A549 (cell line): Measurements from ENCODE around the gene TFF1. TPM values are rescaled to one million over a fixed set of nuclear protein-coding genes. Genes with fewer than 3 reads are reported as not detected.

Experiments used
- ATAC-seq, 2 experiments: fragments of 200-7000 bp in 1 of 2; fragments of >200 bp in 1 of 2; cut with Nextera tagmentation in 1 of 2; cut with Tn5 transposase in 1 of 2; 3 replicates each; pipeline versions ENCODE4 v1.8.0 to v1.9.1; 2018 to 2020; ENCODE audit warnings: mild to moderate bottlenecking in 1 of 2, moderate library complexity in 1 of 2
- CTCF ChIA-PET: fragments of 300-600 bp; sonication (Branson Sonifier 250); formaldehyde crosslinking; extraction: SDS; loops from one replicate; lab custom pipeline; 2021; ENCODE audit warnings: antibody characterized with exemption, inconsistent platforms; lab: Yijun Ruan, JAX
- POLR2A ChIA-PET: fragments of 350-600 bp; formaldehyde crosslinking; extraction: SDS; loops from one replicate; lab custom pipeline; 2021; ENCODE audit warnings: antibody characterized with exemption, inconsistent platforms; lab: Yijun Ruan, JAX
- DNase-seq, 2 experiments: peaks; one replicate each; pipeline versions ENCODE4 v3.0.0 to v3.0.0-alpha.2; 2011 to 2016; ENCODE audit warnings: low read depth in 1 of 2, low spot score in 1 of 2
- FAIRE-seq: peaks from 2 replicates; lab custom pipeline; 2011; peaks lifted over from hg19 to GRCh38; lab: Jason Lieb, UNC
- H3K27ac ChIP-seq, 2 experiments: fragments of >200 bp; sonication (Bioruptor Twin); formaldehyde crosslinking; 3 replicates each; pipeline ENCODE4 v1.5.1; 2016 to 2017
- H3K4me1 ChIP-seq: fragments of >200 bp; sonication (Bioruptor Twin); formaldehyde crosslinking; 3 replicates; pipeline ENCODE4 v1.6.1; 2016
- H3K4me2 ChIP-seq: fragments of >200 bp; sonication (Bioruptor Twin); formaldehyde crosslinking; 3 replicates; pipeline ENCODE4 v1.6.1; 2016
- H3K4me3 ChIP-seq: fragments of >200 bp; sonication (Bioruptor Twin); formaldehyde crosslinking; 3 replicates; pipeline ENCODE4 v1.5.1; 2016
- H3K9me3 ChIP-seq: fragments of >200 bp; sonication (Bioruptor Twin); formaldehyde crosslinking; 3 replicates; pipeline ENCODE4 v1.6.1; 2016
- CBX8 ChIP-seq: fragments of 200-600 bp; sonication (generic); IDR thresholded peaks from 2 replicates; pipeline ENCODE4 v1.6.1; 2016
- CHD2 ChIP-seq: fragments of 150-350 bp; IDR thresholded peaks from 2 replicates; pipeline ENCODE4 v1.6.1; 2014; ENCODE audit warnings: low read length; ENCODE audit not compliant: partially characterized antibody
- CTCF ChIP-seq: fragments of >200 bp; sonication (Bioruptor Twin); formaldehyde crosslinking; IDR thresholded peaks from 3 replicates; pipeline ENCODE4 v1.5.1; 2016
- EHF ChIP-seq: fragments of 250-450 bp; sonication (Bioruptor Pico); IDR thresholded peaks from 2 replicates; pipeline ENCODE4 v1.5.0; 2020; ENCODE audit warnings: mild to moderate bottlenecking
- EHMT2 ChIP-seq: fragments of 200-600 bp; sonication (generic); IDR thresholded peaks from 2 replicates; pipeline ENCODE4 v1.6.1; 2016; ENCODE audit warnings: antibody characterized with exemption, low read depth, mild to moderate bottlenecking, moderate library complexity
- ESRRA ChIP-seq: fragments of 150-350 bp; IDR thresholded peaks from 2 replicates; pipeline ENCODE4 v1.6.1; 2014; ENCODE audit warnings: mild to moderate bottlenecking, low read length, borderline replicate concordance
- HES2 ChIP-seq: fragments of >200 bp; sonication (Bioruptor Twin); formaldehyde crosslinking; IDR thresholded peaks from 2 replicates; pipeline ENCODE4 v1.6.1; 2016
- HOXB5 ChIP-seq: fragments of 250-450 bp; sonication (Bioruptor Pico); IDR thresholded peaks from 2 replicates; pipeline ENCODE4 v1.5.0; 2020; ENCODE audit warnings: mild to moderate bottlenecking, moderate library complexity
- JUN ChIP-seq, 2 experiments: fragments of >200 bp; sonication (Bioruptor Twin); formaldehyde crosslinking; IDR thresholded peaks; 2 replicates in 1 of 2; 3 replicates in 1 of 2; pipeline ENCODE4 v1.6.1; 2016 to 2017
- MAZ ChIP-seq: fragments of 150-350 bp; IDR thresholded peaks from 2 replicates; pipeline ENCODE4 v1.6.1; 2014; ENCODE audit warnings: antibody characterized with exemption, low read depth, low read length, borderline replicate concordance
- NPAS2 ChIP-seq: fragments of 250-450 bp; sonication (Bioruptor Pico); IDR thresholded peaks from 2 replicates; pipeline ENCODE4 v1.8.0; 2022; ENCODE audit warnings: mild to moderate bottlenecking, moderate library complexity, borderline replicate concordance
- NR3C1 ChIP-seq: fragments of >200 bp; sonication (Bioruptor Twin); formaldehyde crosslinking; IDR thresholded peaks from 3 replicates; pipeline ENCODE4 v1.6.1; 2017
- PHF8 ChIP-seq: fragments of 200-600 bp; sonication (generic); IDR thresholded peaks from 2 replicates; pipeline ENCODE4 v1.6.1; 2016; ENCODE audit warnings: low read depth, mild to moderate bottlenecking, antibody characterized with exemption, moderate library complexity, borderline replicate concordance
- RAD21 ChIP-seq, 2 experiments: fragments of >200 bp in 1 of 2; sonication (Bioruptor Twin) in 1 of 2; formaldehyde crosslinking in 1 of 2; IDR thresholded peaks in 1 of 2; conservative IDR thresholded peaks in 1 of 2; 2 replicates in 1 of 2; 3 replicates in 1 of 2; pipeline ENCODE4 v1.6.1; 2012 to 2018; ENCODE audit warnings: inconsistent platforms in 1 of 2
- RARB ChIP-seq: fragments of 250-450 bp; sonication (Bioruptor Pico); IDR thresholded peaks from 2 replicates; pipeline ENCODE4 v1.8.0; 2021; ENCODE audit warnings: mild to moderate bottlenecking, moderate library complexity
- RCOR1 ChIP-seq: fragments of 150-350 bp; IDR thresholded peaks from 2 replicates; pipeline ENCODE4 v1.6.1; 2014; ENCODE audit warnings: antibody characterized with exemption, low read length, low read depth
- RFX5 ChIP-seq: fragments of 450-650 bp; IDR thresholded peaks from 2 replicates; pipeline ENCODE4 v1.7.1; 2014; ENCODE audit warnings: antibody characterized with exemption, mild to moderate bottlenecking, moderate library complexity
- TFCP2L1 ChIP-seq: fragments of 250-450 bp; sonication (Bioruptor Pico); IDR thresholded peaks from 2 replicates; pipeline ENCODE4 v1.5.0; 2021; ENCODE audit warnings: mild to moderate bottlenecking
- ZC3H11A ChIP-seq: fragments of 450-650 bp; IDR thresholded peaks from 2 replicates; pipeline ENCODE4 v1.6.1; 2014; ENCODE audit warnings: antibody characterized with exemption, mild to moderate bottlenecking
- WGBS: methylation state at CpG from one replicate; pipeline ENCODE4 v1.1.6; 2017; ENCODE audit errors: missing lambda C conversion rate; 5-methylcytosine and 5-hydroxymethylcytosine counted together
- polyA plus RNA-seq, 4 experiments: library from polyadenylated mRNA; depleted of rRNA in 3 of 4; stranded (reverse); fragments of >200 nt; fragmentation: RNase III in 1 of 4; extraction: RNeasy Plus Mini Kit Qiagen cat#74134 plus additional on column Dnase treatment in 1 of 4; gene quantifications; 2 replicates in 3 of 4; 3 replicates in 1 of 4; pipeline ENCODE4 v1.2.3, GENCODE V29; 2011 to 2017
- TF ChIP-seq, protein P1 (sequence below): fragments of 250-450 bp; sonication (Bioruptor Pico); IDR thresholded peaks from 2 replicates; pipeline ENCODE4 v1.5.0; 2021; ENCODE audit warnings: mild to moderate bottlenecking, moderate library complexity, borderline replicate concordance
- TF ChIP-seq, protein P2 (sequence below): IDR thresholded peaks from 2 replicates; pipeline ENCODE4 v1.6.1; 2012
- TF ChIP-seq, protein P3 (sequence below): fragments of 250-450 bp; sonication (Bioruptor Pico); IDR thresholded peaks from 2 replicates; pipeline ENCODE4 v1.5.0; 2020; ENCODE audit warnings: low read depth, mild to moderate bottlenecking, moderate library complexity
- TF ChIP-seq, protein P4 (sequence below): fragments of 150-350 bp; IDR thresholded peaks from 2 replicates; pipeline ENCODE4 v1.6.1; 2014; ENCODE audit warnings: low read depth, mild to moderate bottlenecking, low read length
- TF ChIP-seq, protein P5 (sequence below): IDR thresholded peaks from 2 replicates; pipeline ENCODE4 v1.6.1; 2012; ENCODE audit warnings: low read depth, borderline replicate concordance

TFF1 gene
- polyA plus RNA-seq, 2 of the 4 experiments (the other 2 are of a cell fraction) = 1.0 to 5.8 TPM

DNA sequence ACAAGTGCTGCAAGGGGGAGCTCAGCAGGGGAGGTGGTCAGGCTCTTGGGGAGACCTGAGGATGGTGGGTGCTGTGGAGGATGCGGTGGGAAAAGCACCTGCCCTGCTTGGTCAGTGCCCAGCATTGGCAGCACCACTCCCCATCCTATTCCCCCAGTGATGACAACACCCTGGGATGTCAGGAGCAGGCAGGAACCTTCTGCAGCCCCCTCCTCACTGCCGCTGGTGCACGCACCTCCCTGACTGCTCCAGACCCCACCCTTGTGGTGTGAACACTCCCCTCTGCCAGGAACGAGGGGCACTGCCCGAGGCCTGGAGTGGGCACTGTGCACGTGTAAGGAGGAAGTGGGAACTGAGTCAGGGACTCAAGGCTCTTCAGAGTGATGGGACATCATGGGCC lies 17.0 kb upstream of the TFF1 start:
- Histone ChIP-seq H3K9me3 (peaks cover 9% of the 10 kb centered on the region; the same call in 2 of the 3 replicates), H3K4me2 (no peak overlapping the region), H3K4me1 (no peaks in the 10 kb centered on the region), H3K4me3 (no peak overlapping the region), H3K27ac (no peak overlapping the region)
- WGBS = 13% methylated on average over 1 of the region's 6 CpGs
- ChIA-PET CTCF (interaction anchor here (2.8 to 3.0 kb wide), 2 partner anchors 46 to 73 kb away, joined by 12 to 14 read pairs; no protein-coding TSS in a partner anchor), POLR2A (no interaction called here)
- no peak for FAIRE-seq
- TF ChIP-seq, protein P1, sequence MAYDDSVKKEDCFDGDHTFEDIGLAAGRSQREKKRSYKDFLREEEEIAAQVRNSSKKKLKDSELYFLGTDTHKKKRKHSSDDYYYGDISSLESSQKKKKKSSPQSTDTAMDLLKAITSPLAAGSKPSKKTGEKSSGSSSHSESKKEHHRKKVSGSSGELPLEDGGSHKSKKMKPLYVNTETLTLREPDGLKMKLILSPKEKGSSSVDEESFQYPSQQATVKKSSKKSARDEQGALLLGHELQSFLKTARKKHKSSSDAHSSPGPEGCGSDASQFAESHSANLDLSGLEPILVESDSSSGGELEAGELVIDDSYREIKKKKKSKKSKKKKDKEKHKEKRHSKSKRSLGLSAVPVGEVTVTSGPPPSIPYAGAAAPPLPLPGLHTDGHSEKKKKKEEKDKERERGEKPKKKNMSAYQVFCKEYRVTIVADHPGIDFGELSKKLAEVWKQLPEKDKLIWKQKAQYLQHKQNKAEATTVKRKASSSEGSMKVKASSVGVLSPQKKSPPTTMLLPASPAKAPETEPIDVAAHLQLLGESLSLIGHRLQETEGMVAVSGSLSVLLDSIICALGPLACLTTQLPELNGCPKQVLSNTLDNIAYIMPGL (CRISPR knock-in tag) = no peak
- no peak for TF ChIP-seq NPAS2 (CRISPR knock-in tag)
- TF ChIP-seq NR3C1 = no peak
- no peak for TF ChIP-seq ESRRA
- no peak for TF ChIP-seq RAD21 (conservative IDR thresholded peaks at IDR 0.05 in 1 of 2, IDR thresholded peaks at IDR 0.05 in 1 of 2)
- no peak for TF ChIP-seq TFCP2L1 (CRISPR knock-in tag)
- TF ChIP-seq HES2 = no peak
- no peak for TF ChIP-seq PHF8
- TF ChIP-seq RFX5 = no peak
- no peak for TF ChIP-seq MAZ
- TF ChIP-seq, protein P2, sequence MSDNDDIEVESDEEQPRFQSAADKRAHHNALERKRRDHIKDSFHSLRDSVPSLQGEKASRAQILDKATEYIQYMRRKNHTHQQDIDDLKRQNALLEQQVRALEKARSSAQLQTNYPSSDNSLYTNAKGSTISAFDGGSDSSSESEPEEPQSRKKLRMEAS = no peak
- TF ChIP-seq, protein P3, sequence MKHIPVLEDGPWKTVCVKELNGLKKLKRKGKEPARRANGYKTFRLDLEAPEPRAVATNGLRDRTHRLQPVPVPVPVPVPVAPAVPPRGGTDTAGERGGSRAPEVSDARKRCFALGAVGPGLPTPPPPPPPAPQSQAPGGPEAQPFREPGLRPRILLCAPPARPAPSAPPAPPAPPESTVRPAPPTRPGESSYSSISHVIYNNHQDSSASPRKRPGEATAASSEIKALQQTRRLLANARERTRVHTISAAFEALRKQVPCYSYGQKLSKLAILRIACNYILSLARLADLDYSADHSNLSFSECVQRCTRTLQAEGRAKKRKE (CRISPR knock-in tag) = no peak
- no peak for TF ChIP-seq CBX8
- no peak for TF ChIP-seq HOXB5 (CRISPR knock-in tag)
- no peak for ATAC-seq
- no peak for DNase-seq

DNA sequence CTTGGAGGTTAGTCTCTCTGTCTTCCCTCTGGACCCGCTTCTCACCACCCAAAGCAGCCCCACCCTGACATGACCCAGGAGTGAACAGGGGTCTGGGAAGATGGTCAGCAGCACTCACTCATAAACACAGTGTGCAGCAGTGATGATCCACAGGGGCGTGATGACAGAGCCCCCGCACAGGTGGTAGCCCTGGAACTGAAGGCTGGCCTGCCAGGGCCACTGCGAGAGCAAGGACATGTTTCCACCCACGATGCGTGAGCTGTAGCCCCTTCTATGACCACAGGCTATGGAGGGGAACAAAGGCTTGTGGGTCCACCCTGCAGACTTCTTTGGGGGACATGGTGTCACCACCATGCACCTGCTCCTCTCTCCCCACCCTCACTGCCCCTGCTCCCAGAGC lies 16.6 kb upstream of the TFF1 start:
- POLR2A ChIA-PET = no interaction called here

More for the DNA sequence above, 16.6 kb upstream of the TFF1 start:
- FAIRE-seq = no peak
- Histone ChIP-seq H3K9me3 (peaks cover 9% of the 10 kb centered on the region; the same call in 2 of the 3 replicates), H3K4me2 (no peak overlapping the region), H3K4me1 (no peaks in the 10 kb centered on the region)
- no peak for DNase-seq
- CTCF ChIA-PET = interaction anchor here (0.7 to 3.0 kb wide), 6 partner anchors 14 to 73 kb away, joined by 3 to 14 read pairs (median 10); no protein-coding TSS in a partner anchor
- 50% methylated on average over 3 of the region's 6 CpGs for WGBS
- TF ChIP-seq, protein P4, sequence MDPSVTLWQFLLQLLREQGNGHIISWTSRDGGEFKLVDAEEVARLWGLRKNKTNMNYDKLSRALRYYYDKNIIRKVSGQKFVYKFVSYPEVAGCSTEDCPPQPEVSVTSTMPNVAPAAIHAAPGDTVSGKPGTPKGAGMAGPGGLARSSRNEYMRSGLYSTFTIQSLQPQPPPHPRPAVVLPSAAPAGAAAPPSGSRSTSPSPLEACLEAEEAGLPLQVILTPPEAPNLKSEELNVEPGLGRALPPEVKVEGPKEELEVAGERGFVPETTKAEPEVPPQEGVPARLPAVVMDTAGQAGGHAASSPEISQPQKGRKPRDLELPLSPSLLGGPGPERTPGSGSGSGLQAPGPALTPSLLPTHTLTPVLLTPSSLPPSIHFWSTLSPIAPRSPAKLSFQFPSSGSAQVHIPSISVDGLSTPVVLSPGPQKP = no peak
- TF ChIP-seq CTCF (no peak), JUN (IDR thresholded peaks at IDR 0.05) (no peak), CHD2 (no peak), HOXB5 (CRISPR knock-in tag) (no peak), EHMT2 (no peak), RCOR1 (no peak), ZC3H11A (no peak), EHF (CRISPR knock-in tag) (no peak), RARB (no peak), HES2 (no peak)
- TF ChIP-seq, protein P5, sequence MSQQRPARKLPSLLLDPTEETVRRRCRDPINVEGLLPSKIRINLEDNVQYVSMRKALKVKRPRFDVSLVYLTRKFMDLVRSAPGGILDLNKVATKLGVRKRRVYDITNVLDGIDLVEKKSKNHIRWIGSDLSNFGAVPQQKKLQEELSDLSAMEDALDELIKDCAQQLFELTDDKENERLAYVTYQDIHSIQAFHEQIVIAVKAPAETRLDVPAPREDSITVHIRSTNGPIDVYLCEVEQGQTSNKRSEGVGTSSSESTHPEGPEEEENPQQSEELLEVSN = no peak
- TF ChIP-seq, all 56 proteins: peak for 0
- H3K27ac ChIP-seq = no peak overlapping the region
- no peak for ATAC-seq
- no peak overlapping the region for H3K4me3 ChIP-seq
